ENCODE measurements around the gene NME3. TPM values are rescaled to one million over a fixed set of nuclear protein-coding genes. Genes with fewer than 3 reads are reported as not detected.

The NME3 gene
- polyA plus RNA-seq, 6 donors from 2014 or later = 32.0 to 61.1 (median 49.1) TPM

- H3K9me3 Mint-ChIP-seq = no peaks in the 10 kb centered on the region
- ATAC-seq (ENCODE audit: low read depth in 2 of 2) = no peak
- no peak for DNase-seq
- no peaks in the 10 kb centered on the region for H3K36me3 Mint-ChIP-seq
- H3K27ac Mint-ChIP-seq = peak overlapping the region in 1 of 6 donors; percentile 60
- H3K4me1 Mint-ChIP-seq = no peaks in the 10 kb centered on the region
- H3K27me3 Mint-ChIP-seq = no peaks in the 10 kb centered on the region
- H3K4me3 Mint-ChIP-seq = no peak overlapping the region
These were observed 12.4 kb downstream of the NME3 start for GRCh38 chr16:1758923-1759322.

- no peak for ATAC-seq (ENCODE audit: low read depth in 2 of 2)
- H3K27ac Mint-ChIP-seq = peak overlapping the region in 2 of 6 donors; percentile 20 to 94
These were observed 13.5 kb downstream of the NME3 start for GRCh38 chr16:1757714-1758461.

GRCh38 chr16:1754204-1754603 is 17.1 kb downstream of the NME3 start:
- no peaks in the 10 kb centered on the region for H3K36me3 Mint-ChIP-seq
- H3K27me3 Mint-ChIP-seq = no peaks in the 10 kb centered on the region
- no peak for ATAC-seq (ENCODE audit: low read depth in 2 of 2)
- no peak overlapping the region for H3K4me3 Mint-ChIP-seq
- no peak for DNase-seq
- no peaks in the 10 kb centered on the region for H3K9me3 Mint-ChIP-seq
- H3K4me1 Mint-ChIP-seq = no peaks in the 10 kb centered on the region
- H3K27ac Mint-ChIP-seq = peak overlapping the region in 1 of 6 donors; percentile 14

More at GRCh38 chr16:1757714-1758461, 13.5 kb downstream of the NME3 start:
- no peaks in the 10 kb centered on the region for H3K27me3 Mint-ChIP-seq
- H3K4me1 Mint-ChIP-seq = no peaks in the 10 kb centered on the region
- DNase-seq = no peak
- H3K4me3 Mint-ChIP-seq = peak overlapping the region in 1 of 8 donors; percentile 29
- H3K9me3 Mint-ChIP-seq = no peaks in the 10 kb centered on the region
- no peaks in the 10 kb centered on the region for H3K36me3 Mint-ChIP-seq

- Mint-ChIP-seq H3K36me3 (no peaks in the 10 kb centered on the region), H3K9me3 (no peaks in the 10 kb centered on the region), H3K27ac (no peak overlapping the region), H3K4me3 (no peak overlapping the region), H3K4me1 (no peaks in the 10 kb centered on the region), H3K27me3 (no peaks in the 10 kb centered on the region)
- ATAC-seq (ENCODE audit: low read depth in 2 of 2) = no peak
- no peak for DNase-seq
These were observed 18.5 kb downstream of the NME3 start for GRCh38 chr16:1752853-1753252.

- H3K36me3 Mint-ChIP-seq = no peaks in the 10 kb centered on the region
- H3K4me1 Mint-ChIP-seq = no peaks in the 10 kb centered on the region
- ATAC-seq (ENCODE audit: low read depth in 2 of 2) (no peak), DNase-seq (no peak)
- H3K27me3 Mint-ChIP-seq = no peaks in the 10 kb centered on the region
- no peaks in the 10 kb centered on the region for H3K9me3 Mint-ChIP-seq
- H3K4me3 Mint-ChIP-seq = no peak overlapping the region
- H3K27ac Mint-ChIP-seq = no peak overlapping the region
These were observed 19.4 kb downstream of the NME3 start for GRCh38 chr16:1751946-1752345.

- ATAC-seq (ENCODE audit: low read depth in 2 of 2) = no peak
- Mint-ChIP-seq H3K36me3 (peaks cover 5 to 6% of the 10 kb centered on the region in 2 donors), H3K27ac (peak overlapping the region in 1 of 6 donors; percentile 38)
These were observed 21.9 kb downstream of the NME3 start for GRCh38 chr16:1749152-1750117.

GRCh38 chr16:1747934-1748333 is 23.4 kb downstream of the NME3 start:
- Mint-ChIP-seq H3K4me1 (peaks cover 0 to 7% (median 0%) of the 10 kb centered on the region in 3 donors), H3K9me3 (no peaks in the 10 kb centered on the region), H3K4me3 (no peak overlapping the region), H3K36me3 (peaks cover 5 to 8% of the 10 kb centered on the region in 2 donors), H3K27ac (no peak overlapping the region), H3K27me3 (no peaks in the 10 kb centered on the region)
- DNase-seq (no peak), ATAC-seq (ENCODE audit: low read depth in 2 of 2) (no peak)

More at GRCh38 chr16:1749152-1750117, 21.9 kb downstream of the NME3 start:
- H3K9me3 Mint-ChIP-seq = no peaks in the 10 kb centered on the region
- H3K4me3 Mint-ChIP-seq = no peak overlapping the region
- no peaks in the 10 kb centered on the region for H3K27me3 Mint-ChIP-seq
- DNase-seq = no peak
- peaks cover 0 to 6% (median 0%) of the 10 kb centered on the region in 3 donors for H3K4me1 Mint-ChIP-seq

- Mint-ChIP-seq H3K27ac (peak overlapping the region in 1 of 6 donors; percentile 26), H3K4me3 (no peak overlapping the region), H3K4me1 (peaks cover 0 to 7% (median 0%) of the 10 kb centered on the region in 3 donors), H3K9me3 (no peaks in the 10 kb centered on the region), H3K36me3 (peaks cover 5 to 8% of the 10 kb centered on the region in 2 donors), H3K27me3 (no peaks in the 10 kb centered on the region)
- DNase-seq (no peak), ATAC-seq (ENCODE audit: low read depth in 2 of 2) (no peak)
These were observed 24.6 kb downstream of the NME3 start for GRCh38 chr16:1746693-1747195.

GRCh38 chr16:1745900-1746692 is 25.2 kb downstream of the NME3 start:
- DNase-seq (no peak), ATAC-seq (ENCODE audit: low read depth in 2 of 2) (no peak)
- Mint-ChIP-seq H3K4me1 (peaks cover 0 to 8% (median 0%) of the 10 kb centered on the region in 3 donors), H3K27me3 (no peaks in the 10 kb centered on the region), H3K36me3 (peaks cover 5 to 8% of the 10 kb centered on the region in 2 donors), H3K27ac (no peak overlapping the region), H3K4me3 (no peak overlapping the region), H3K9me3 (no peaks in the 10 kb centered on the region)

- peaks cover 0 to 11% (median 0%) of the 10 kb centered on the region in 3 donors for H3K4me1 Mint-ChIP-seq
- peak overlapping the region in 4 of 6 donors; percentile 20 to 93 (median 50) for H3K27ac Mint-ChIP-seq
- DNase-seq (no peak), ATAC-seq (ENCODE audit: low read depth in 2 of 2) (no peak)
- H3K36me3 Mint-ChIP-seq = peaks cover 5 to 8% of the 10 kb centered on the region in 2 donors
- no peaks in the 10 kb centered on the region for H3K9me3 Mint-ChIP-seq
- no peaks in the 10 kb centered on the region for H3K27me3 Mint-ChIP-seq
- H3K4me3 Mint-ChIP-seq = peak overlapping the region in 1 of 8 donors; percentile 62
These were observed 26.0 kb downstream of the NME3 start for GRCh38 chr16:1745181-1745899.

GRCh38 chr16:1744338-1744840 is 27.0 kb downstream of the NME3 start:
- Mint-ChIP-seq H3K4me1 (peaks cover 0 to 11% (median 0%) of the 10 kb centered on the region in 3 donors), H3K36me3 (peaks cover 5 to 8% of the 10 kb centered on the region in 2 donors), H3K9me3 (no peaks in the 10 kb centered on the region), H3K27me3 (no peaks in the 10 kb centered on the region), H3K27ac (peak overlapping the region in 1 of 6 donors; percentile 47), H3K4me3 (no peak overlapping the region)
- ATAC-seq (ENCODE audit: low read depth in 2 of 2) (no peak), DNase-seq (no peak)
